Body of pancreas (tissue), 4 donors: ENCODE results near the gene ACOT7. TPM values are rescaled to one million over a fixed set of nuclear protein-coding genes. Genes with fewer than 3 reads are reported as not detected.

Source experiments
- ATAC-seq: fragments of 150-250 bp; one replicate; pipeline ENCODE4 v1.9.1; 2016
- DNase-seq, 4 donors: peaks; one replicate each; pipeline ENCODE4 v3.0.0-alpha.2; 2019
- H3K27ac ChIP-seq, 4 donors: fragments of 200-600 bp; sonication (generic); 1 replicate in 3 of 4; 2 replicates in 1 of 4; pipeline versions ENCODE4 v1.5.1 to v1.6.1; 2016 to 2019; ENCODE audit warnings: mild to moderate bottlenecking in 1 of 4, mixed read lengths in 1 of 4, moderate library complexity in 1 of 4
- H3K27me3 ChIP-seq, 2 donors: fragments of 200-600 bp; sonication (generic); one replicate each; pipeline ENCODE4 v1.6.0; 2016; ENCODE audit warnings: mild to moderate bottlenecking in 1 of 2
- H3K36me3 ChIP-seq, 2 donors: fragments of 200-600 bp; sonication (generic); replicated peaks in 1 of 2; 2 replicates each; pipeline ENCODE4 v1.5.1; 2016; ENCODE audit warnings: low read depth in 2 of 2; ENCODE audit not compliant: insufficient read depth in 1 of 2
- H3K4me1 ChIP-seq: fragments of 200-600 bp; sonication (generic); one replicate; pipeline ENCODE4 v1.6.0; 2016
- H3K4me3 ChIP-seq, 2 donors: fragments of 200-600 bp; sonication (generic); 1 replicate in 1 of 2; 2 replicates in 1 of 2; pipeline ENCODE4 v1.5.1; 2016 to 2019
- H3K9me3 ChIP-seq, 3 donors: fragments of 200-600 bp; sonication (generic); 1 replicate in 2 of 3; 2 replicates in 1 of 3; pipeline ENCODE4 v1.5.1; 2016
- CTCF ChIP-seq, 7 experiments: fragments of 450-650 bp in 4 of 7; fragments of 200-600 bp in 3 of 7; sonication (generic) in 3 of 7; IDR thresholded peaks; one replicate each; pipeline ENCODE4 v1.5.1; 2016 to 2019; ENCODE audit warnings: antibody characterized with exemption in 7 of 7
- POLR2A ChIP-seq, 3 donors: fragments of 450-650 bp; IDR thresholded peaks; one replicate each; pipeline ENCODE4 v1.6.1; 2016; ENCODE audit warnings: antibody characterized with exemption in 3 of 3, mild to moderate bottlenecking in 2 of 3
- WGBS, 2 donors: methylation state at CpG; one replicate each; pipeline ENCODE4 v1.1.5; 2017; 5-methylcytosine and 5-hydroxymethylcytosine counted together
- intact Hi-C: fragments of 100-400 bp; cut with DNase I; formaldehyde crosslinking; loops from one replicate; pipeline ENCODE4 v1.15.1; 2023
- total RNA-seq, 2 donors: library from RNA; depleted of rRNA; stranded (reverse); fragments of >200 nt; gene quantifications; one replicate each; pipeline ENCODE4 v1.1.0, GENCODE V29; 2016

ACOT7 gene
- total RNA-seq, 2 donors from 2014 or later: 6.0 to 33.0 TPM

GRCh38 chr1:6279066-6279465 is 114.5 kb downstream of the ACOT7 start:
- TF ChIP-seq CTCF (IDR thresholded peaks at IDR 0.05): no peak
- TF ChIP-seq POLR2A (IDR thresholded peaks at IDR 0.05): no peak
- no peaks in the 10 kb centered on the region for H3K36me3 ChIP-seq
- intact Hi-C loops: no loop called here
- DNase-seq (no peak), ATAC-seq (no peak)
- H3K9me3 ChIP-seq: no peaks in the 10 kb centered on the region
- WGBS, 2 donors: 89 to 94% methylated on average over 10 of the region's 10 CpGs
- H3K27me3 ChIP-seq: no peaks in the 10 kb centered on the region
- no peak overlapping the region for H3K4me3 ChIP-seq
- no peak overlapping the region for H3K27ac ChIP-seq
- H3K4me1 ChIP-seq: no peaks in the 10 kb centered on the region

- intact Hi-C loops: no loop called here
- Histone ChIP-seq H3K27me3 (no peaks in the 10 kb centered on the region), H3K27ac (no peak overlapping the region), H3K9me3 (no peaks in the 10 kb centered on the region), H3K4me1 (no peaks in the 10 kb centered on the region), H3K4me3 (no peak overlapping the region), H3K36me3 (no peaks in the 10 kb centered on the region)
- DNase-seq (no peak), ATAC-seq (no peak)
- WGBS, 2 donors: 80 to 81% methylated on average over 8 to 9 of the region's 9 CpGs
- TF ChIP-seq POLR2A (IDR thresholded peaks at IDR 0.05) (no peak), CTCF (IDR thresholded peaks at IDR 0.05) (no peak)
These were observed 115.3 kb downstream of the ACOT7 start for GRCh38 chr1:6278263-6278662.

DNA sequence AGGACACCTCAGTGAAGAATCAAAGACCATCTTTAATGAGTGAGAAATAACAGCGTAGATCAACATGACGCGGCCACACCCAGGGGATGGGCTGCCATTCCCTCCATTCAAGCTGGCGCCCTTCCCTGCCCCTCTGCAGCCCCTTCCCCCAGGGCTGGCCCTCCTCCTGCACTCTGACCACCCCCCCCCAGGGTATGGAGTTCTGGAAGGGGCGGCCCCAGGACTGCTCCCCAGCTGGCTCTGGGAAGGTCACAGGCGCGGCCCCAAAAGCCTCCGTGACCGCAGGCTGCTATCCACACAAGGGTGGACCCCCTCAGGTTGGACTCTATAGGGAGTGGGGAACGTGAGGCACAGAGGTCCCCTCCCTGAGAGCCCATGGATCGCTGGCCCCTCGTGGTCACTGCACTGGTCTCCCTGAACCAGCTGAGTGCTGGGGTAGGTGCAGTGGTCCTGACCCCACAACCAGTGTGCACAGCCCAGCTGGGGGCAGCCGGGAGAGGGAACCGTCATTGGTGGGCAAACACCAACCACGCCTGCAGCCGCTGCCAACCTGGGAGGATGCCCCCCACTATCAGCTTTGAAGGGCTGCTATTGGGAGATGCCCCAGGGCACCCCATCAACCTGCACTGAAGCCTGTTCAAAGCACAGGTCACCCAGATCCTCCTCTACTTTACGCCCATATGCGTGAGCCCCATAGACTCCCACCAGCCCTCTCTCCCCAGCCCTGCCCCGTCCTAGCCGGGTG is 116.6 kb downstream of the ACOT7 start:
- no peak overlapping the region for H3K27ac ChIP-seq

GRCh38 chr1:6275826-6276782 is 117.5 kb downstream of the ACOT7 start:
- no peak overlapping the region for H3K4me3 ChIP-seq
- H3K27ac ChIP-seq: no peak overlapping the region
- TF ChIP-seq CTCF (IDR thresholded peaks at IDR 0.05) (no peak), POLR2A (IDR thresholded peaks at IDR 0.05) (no peak)
- DNase-seq (peak in 3 of 4 donors; percentile 22 to 32 (median 30)), ATAC-seq (peak; percentile 29)
- intact Hi-C loops: no loop called here
- no peaks in the 10 kb centered on the region for H3K36me3 ChIP-seq
- H3K4me1 ChIP-seq: no peaks in the 10 kb centered on the region
- 73 to 82% methylated on average over 28 to 35 of the region's 35 CpGs for WGBS, 2 donors
- no peaks in the 10 kb centered on the region for H3K27me3 ChIP-seq
- no peaks in the 10 kb centered on the region for H3K9me3 ChIP-seq

More for the DNA sequence above, 116.6 kb downstream of the ACOT7 start:
- intact Hi-C loops: no loop called here
- ATAC-seq (no peak), DNase-seq (no peak)
- Histone ChIP-seq H3K27me3 (no peaks in the 10 kb centered on the region), H3K4me3 (no peak overlapping the region), H3K4me1 (no peaks in the 10 kb centered on the region), H3K9me3 (no peaks in the 10 kb centered on the region), H3K36me3 (no peaks in the 10 kb centered on the region)
- TF ChIP-seq POLR2A (IDR thresholded peaks at IDR 0.05) (no peak), CTCF (IDR thresholded peaks at IDR 0.05) (no peak)
- 91 to 97% methylated on average over 10 to 19 of the region's 20 CpGs for WGBS, 2 donors
